HG02798 (cell line): ENCODE results near the gene KIAA2012.
A peak's percentile ranks its signal among the peaks of the same experiment; 100 is the strongest.

Experiments
- ATAC-seq: cut with Tn5 transposase; IDR thresholded peaks from one replicate; pipeline ENCODE4 v1.9.1; 2021; ENCODE audit warnings: mild to moderate bottlenecking; ENCODE audit not compliant: unreplicated experiment, poor library complexity

KIAA2012 gene

GRCh38 chr2:202071107-202071506, 1.9 kb upstream of the KIAA2012 start:
- ATAC-seq, result no peak

GRCh38 chr2:202072226-202072625, 829 bp upstream of the KIAA2012 start:
- ATAC-seq, result no peak

DNA sequence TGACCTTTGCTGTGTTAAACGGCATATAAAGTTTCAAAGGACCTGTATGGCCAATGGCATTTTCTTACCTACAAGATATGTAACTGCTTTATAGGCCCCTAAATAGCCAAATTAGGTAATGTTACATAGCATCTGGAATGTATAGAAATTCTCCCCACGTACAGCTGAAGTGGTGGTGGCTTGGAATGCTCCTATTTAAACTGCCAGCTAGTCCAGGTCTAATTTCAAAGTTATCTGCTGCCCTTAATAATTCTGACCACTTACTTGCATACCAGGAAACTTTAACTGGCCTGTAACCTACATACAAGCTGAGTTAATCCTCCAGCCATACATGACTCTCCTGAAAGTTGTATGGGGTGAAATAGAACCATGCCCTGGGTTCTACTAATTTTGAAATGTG, 1.3 kb downstream of the KIAA2012 start:
- no peak for ATAC-seq

DNA sequence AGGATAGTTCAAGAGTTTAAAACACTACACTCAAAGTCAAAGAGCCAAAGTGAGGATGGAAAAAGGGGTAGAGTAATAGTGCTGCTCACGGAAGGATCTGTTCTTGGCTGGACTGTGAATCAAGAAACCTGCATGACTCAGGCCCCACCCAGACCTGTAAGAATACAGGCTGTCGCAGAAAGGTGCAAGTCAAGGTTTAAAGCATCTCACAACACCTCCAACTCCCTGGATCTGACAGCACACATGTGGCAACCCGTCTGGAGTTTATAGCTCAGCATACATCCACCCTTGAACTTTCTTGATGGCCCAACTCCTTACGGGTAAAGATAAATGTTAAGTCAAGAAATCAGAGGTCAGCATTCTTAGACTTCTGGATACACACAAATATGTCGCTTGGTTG, 6.3 kb downstream of the KIAA2012 start:
- ATAC-seq, result no peak

DNA sequence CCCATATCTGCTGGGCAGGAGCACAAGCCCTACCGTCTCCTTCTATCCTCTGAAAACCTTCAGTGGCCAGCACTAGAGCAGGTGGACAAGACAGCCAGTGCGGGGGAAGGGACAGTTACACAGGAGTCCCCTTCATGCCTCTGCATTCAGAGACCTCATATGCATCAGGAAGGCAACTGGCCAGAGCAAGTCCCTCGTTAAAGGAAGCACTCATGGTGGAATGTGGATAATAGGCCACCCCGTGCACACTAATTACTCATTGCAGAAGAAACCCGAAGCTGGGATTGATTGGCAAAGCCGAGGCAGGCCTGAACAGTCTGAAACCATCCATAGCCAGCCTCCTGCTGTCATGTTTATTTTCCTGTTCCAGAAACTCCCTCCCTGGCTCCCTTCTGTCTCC, 11.2 kb downstream of the KIAA2012 start:
- ATAC-seq, result no peak

GRCh38 chr2:202088777-202089176, 15.7 kb downstream of the KIAA2012 start:
- no peak for ATAC-seq

GRCh38 chr2:202090530-202090929, 17.5 kb downstream of the KIAA2012 start:
- no peak for ATAC-seq

DNA sequence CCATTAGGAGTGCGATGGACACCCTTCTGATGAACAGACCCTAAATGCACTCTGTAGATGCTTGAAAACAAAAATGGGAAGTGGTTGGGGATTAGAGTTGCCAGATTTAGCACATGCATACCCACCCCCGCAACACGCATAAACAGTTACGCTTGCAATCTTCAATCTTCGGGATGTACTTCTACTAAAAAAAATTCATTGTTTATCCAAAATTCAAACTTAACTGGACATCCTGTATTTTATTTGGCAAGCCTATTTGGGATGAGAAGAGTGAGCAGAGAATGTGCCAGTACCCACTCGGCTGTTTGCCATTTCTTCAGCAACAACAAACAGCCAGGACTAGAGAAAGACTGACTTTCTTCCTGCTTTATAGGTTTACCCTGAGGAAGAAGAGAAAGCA, 18.4 kb downstream of the KIAA2012 start:
- no peak for ATAC-seq

DNA sequence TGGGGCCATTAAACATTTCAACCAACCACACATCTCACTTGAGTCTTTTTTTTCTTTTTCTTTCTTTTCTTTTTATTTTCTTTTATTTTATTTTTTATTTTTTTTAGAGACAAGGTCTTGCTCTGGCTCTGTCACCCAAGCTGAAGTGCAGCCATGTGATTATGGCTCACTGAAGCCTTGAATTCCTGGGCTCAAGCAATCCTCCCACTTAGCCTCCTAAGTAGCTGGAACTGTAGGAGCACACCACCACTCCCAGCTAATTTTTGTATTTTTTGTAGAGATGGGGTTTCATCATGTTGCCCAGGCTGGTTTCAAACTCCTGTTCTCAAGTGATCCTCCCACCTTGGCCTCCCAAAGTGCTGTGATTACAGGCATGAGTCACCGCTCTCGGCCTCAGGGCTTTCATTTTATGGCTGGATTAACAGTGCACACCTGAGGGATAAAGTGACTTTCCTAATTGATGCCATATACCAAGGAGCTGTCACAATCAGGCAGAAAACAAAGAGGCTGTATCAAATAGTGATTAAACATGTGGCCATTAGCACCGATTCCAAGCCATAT, 21.5 kb downstream of the KIAA2012 start:
- no peak for ATAC-seq

DNA sequence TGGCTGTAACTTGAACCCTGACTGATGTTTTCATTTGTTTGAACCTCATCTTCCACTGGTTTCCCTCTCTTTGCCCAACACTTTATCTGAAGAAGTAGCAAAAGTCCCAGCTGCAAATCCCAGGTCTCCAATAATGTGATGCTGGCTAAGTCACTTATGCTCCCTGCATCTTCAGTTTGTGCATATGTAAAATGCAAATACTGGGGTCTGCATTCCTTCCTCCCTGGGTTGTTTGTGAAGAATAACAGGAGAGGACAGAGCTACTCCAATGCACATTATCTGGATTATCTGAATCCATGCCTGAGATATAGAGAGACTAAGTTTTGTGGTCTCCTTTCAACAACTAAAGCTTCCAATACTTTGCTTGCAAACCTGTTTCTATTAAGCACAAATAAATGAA, 22.2 kb downstream of the KIAA2012 start:
- ATAC-seq, result no peak

DNA sequence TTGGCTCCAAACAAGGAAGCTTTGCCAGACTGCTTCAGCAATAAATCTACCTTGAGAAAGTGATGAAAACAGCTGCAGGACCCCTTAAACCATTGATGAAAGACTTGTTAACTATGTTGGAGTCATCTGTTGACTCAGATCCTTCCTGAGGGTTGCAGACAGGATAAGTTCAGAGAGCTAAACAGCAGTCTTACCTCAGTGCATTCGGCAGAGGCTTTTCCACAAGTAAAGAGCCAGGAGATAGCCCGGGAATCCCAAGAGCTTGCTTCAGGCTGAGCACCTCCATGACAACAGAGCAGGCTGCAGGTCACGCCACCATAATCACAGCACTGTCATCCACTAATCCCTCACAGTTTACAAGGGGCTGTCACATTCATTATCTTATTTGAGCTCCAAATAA, 23.7 kb downstream of the KIAA2012 start:
- ATAC-seq, result no peak

DNA sequence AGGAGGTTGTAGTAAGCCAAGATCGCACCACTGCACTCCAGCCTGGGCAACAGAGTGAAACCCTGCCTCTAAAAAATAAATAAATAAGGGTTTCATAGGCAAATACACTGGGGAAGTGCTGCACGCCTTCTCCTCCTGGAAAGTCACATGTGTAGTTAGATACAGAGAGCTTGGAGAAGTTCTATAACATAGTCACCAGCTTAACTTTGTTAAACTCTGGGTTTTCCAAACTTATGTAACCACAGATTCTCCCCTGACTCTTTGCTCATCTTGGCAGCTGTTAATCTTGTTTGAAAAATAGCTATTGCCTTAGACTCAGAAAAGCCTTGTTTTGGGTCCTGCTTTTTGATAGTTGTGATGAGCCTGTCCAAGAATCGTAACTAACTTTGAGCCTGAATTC, 25.2 kb downstream of the KIAA2012 start:
- ATAC-seq, result no peak

- no peak for ATAC-seq
Measured at GRCh38 chr2:202099515-202099914, 26.5 kb downstream of the KIAA2012 start.

- no peak for ATAC-seq
Measured at GRCh38 chr2:202100176-202100575, 27.1 kb downstream of the KIAA2012 start.

GRCh38 chr2:202101026-202101579, 28.0 kb downstream of the KIAA2012 start:
- no peak for ATAC-seq

DNA sequence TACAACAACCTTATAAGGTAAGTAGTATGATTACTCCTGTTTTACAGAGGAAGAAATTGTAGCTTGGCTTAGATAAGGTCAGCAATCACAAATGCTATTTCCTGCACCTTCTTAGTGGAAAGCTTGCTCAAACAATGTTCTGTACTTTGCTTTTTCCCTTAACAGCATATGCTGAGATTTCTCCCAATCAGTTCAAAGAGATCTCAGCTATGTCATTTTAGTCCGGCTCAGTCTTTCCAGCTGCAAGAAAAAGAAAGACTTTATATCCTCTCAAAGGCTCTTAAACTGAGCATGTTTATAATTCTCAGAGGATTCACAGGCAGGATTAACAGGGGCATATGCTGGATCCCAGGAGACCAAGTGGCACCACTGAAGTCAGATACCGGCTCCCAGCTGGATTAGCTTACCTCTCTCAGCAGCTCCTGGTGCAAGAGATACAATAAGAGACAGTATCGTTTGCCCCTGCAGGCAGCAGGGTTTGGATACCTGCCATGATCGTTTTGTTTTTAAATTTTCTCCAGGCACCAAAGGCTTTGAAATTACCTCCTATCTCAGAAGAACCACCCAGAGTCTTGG, 29.5 kb downstream of the KIAA2012 start:
- no peak for ATAC-seq

- ATAC-seq, result peak; percentile 48
Measured at GRCh38 chr2:202104286-202104870, 31.3 kb downstream of the KIAA2012 start.

DNA sequence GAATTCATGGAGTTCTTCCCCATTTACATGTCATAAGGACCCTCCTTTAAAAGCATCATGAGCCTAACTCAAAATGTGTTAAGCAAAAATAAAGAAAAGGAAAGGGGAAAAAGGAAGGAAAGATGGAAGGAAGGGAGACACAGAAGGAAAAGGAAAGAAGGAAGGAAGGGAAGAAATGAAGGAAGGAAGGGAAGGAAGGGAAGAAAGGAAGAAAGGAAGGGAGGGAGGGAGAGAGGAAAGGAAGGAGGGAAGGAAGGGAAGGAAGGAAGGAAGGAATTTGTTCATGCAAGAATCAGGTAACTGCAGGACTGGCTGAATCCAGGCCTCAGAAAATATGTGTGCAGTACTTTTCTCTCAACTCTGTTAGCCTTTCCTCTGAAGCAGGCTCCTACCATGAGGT, 32.0 kb downstream of the KIAA2012 start:
- ATAC-seq, result no peak

DNA sequence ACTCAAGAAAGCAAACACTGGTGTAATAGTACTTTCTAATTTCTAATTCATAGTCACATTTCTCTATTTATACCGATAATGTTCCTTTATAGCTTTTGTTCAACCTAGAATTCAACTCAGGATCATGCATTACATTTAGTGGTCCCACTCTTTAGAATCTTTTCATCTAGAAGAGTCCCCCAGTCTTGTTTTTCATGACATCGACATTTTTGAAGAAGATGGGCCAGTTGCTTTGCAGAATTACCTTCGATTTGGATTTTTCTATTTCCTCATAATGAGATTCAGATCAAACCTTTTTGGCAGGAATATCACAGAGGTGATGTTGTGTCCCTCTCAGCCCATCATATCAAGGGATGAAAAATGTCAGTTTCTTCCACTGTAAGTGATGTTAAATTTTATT, 35.3 kb downstream of the KIAA2012 start:
- ATAC-seq, result no peak

DNA sequence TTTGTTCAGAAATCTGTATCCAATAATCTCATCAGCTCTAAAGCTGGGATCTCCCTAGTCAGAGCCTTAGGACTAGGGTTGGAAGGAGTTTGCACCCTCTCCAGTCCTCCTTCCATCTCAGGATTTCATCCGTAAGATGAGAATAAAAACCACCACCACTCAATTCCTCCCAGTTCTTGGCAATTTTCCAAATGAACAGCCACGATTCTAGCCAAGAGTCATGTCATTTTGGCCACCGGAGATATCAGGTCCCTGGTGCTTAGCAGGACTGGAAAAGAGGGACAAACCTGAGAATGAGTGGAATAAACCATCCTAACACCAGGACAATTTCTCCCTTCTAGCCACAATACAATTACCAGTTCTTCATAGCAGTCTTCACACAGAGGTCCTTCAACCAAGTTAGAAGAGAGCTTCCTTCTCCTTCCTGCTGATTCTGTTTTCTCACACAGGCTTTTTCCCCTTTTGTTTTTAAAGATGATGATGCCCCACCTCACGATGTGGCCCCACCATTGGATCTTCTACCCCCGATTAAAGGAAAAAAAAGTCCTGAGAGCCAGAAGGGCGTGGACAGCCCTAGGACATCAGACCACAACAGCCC, 36.2 kb downstream of the KIAA2012 start:
- no peak for ATAC-seq

DNA sequence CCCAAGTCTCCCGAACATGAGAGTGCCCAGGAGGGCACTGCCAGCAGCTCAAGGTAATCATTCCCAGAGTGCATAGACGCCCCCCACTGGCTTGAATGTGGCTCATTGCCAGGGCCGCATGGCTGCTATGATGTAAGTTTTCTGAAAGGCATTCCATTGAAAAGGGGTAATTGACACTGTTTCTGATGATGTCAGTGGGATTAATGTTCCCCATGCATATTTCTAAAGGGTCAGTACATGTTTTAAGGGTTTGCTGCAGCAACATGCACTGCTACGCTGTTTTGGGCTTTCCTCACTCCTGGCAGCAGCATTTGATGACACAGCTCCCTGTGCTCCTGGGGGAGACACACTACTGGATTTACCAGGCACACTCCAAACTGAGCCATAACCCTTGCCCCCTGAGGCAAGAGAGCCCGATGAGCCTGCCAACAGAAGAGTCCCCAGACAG, 36.7 kb downstream of the KIAA2012 start:
- ATAC-seq, result no peak
